K562 (cell line): ENCODE data around the gene FLVCR2. TPM values are rescaled to one million over a fixed set of nuclear protein-coding genes. Genes with fewer than 3 reads are reported as not detected.

Source experiments
- ATAC-seq: fragments of 200-7000 bp; cut with Tn5 transposase; 3 replicates; pipeline ENCODE4 v1.9.1; 2020; ENCODE audit warnings: moderate library complexity
- BruUV-seq: library from RNA; stranded (reverse); fragments of 400-500 nt; replicated peaks from 2 replicates; lab custom pipeline; 2021; lab: Mats Ljungman, UMichigan
- CTCF ChIA-PET: fragments of 300-600 bp; formaldehyde crosslinking; extraction: SDS; loops from one replicate; lab custom pipeline; 2021; ENCODE audit warnings: low intra/inter-chr PET ratio; lab: Yijun Ruan, JAX
- POLR2A ChIA-PET: fragments of 300-600, 350-650 bp; sonication (Branson Sonifier 250); formaldehyde crosslinking; extraction: SDS; loops from one replicate; lab custom pipeline; 2021; ENCODE audit warnings: antibody characterized with exemption, inconsistent platforms; lab: Yijun Ruan, JAX
- DNase-seq, 4 experiments: peaks; one replicate each; pipeline versions ENCODE4 v3.0.0 to v3.0.0-alpha.2; 2011 to 2018; ENCODE audit warnings: low spot score in 3 of 4, mixed read lengths in 3 of 4; ENCODE audit errors: extremely low read depth in 1 of 4
- FAIRE-seq: peaks from 2 replicates; lab custom pipeline; 2011; peaks lifted over from hg19 to GRCh38; lab: Jason Lieb, UNC
- H2AFZ ChIP-seq: 2 replicates; pipeline ENCODE4 v1.6.0; 2011; ENCODE audit warnings: low read depth, low read length, control low read depth, inconsistent platforms
- H3K27ac ChIP-seq: fragments of 200-600 bp; 3 replicates; pipeline ENCODE4 v1.8.0; 2011; ENCODE audit warnings: low read depth, mild to moderate bottlenecking, control low read depth, inconsistent platforms, low read length, moderate library complexity, mixed read lengths; ENCODE audit errors: extremely low read depth
- H3K27me3 ChIP-seq, 2 experiments: fragments of 300-600 bp in 1 of 2; 2 replicates in 1 of 2; 3 replicates in 1 of 2; pipeline versions ENCODE4 v1.6.0 to v1.8.0; 2011; ENCODE audit warnings: inconsistent platforms in 2 of 2, low read length in 2 of 2, mild to moderate bottlenecking in 1 of 2, mixed read lengths in 1 of 2, moderate library complexity in 1 of 2; ENCODE audit not compliant: control insufficient read depth in 2 of 2, insufficient read depth in 2 of 2
- H3K36me3 ChIP-seq: fragments of 300-600 bp; 3 replicates; pipeline ENCODE4 v1.8.0; 2011; ENCODE audit warnings: mild to moderate bottlenecking, low read length, inconsistent platforms; ENCODE audit not compliant: control insufficient read depth, insufficient read depth
- H3K4me1 ChIP-seq, 2 experiments: fragments of 200-600 bp in 1 of 2; replicated peaks in 1 of 2; 2 replicates in 1 of 2; 3 replicates in 1 of 2; pipeline versions ENCODE4 v1.5.1 to v1.8.0; 2011; ENCODE audit warnings: inconsistent platforms in 2 of 2, low read length in 2 of 2, mild to moderate bottlenecking in 1 of 2, mixed read lengths in 1 of 2, moderate library complexity in 1 of 2; ENCODE audit not compliant: control insufficient read depth in 2 of 2, insufficient read depth in 2 of 2
- H3K4me2 ChIP-seq: 2 replicates; pipeline ENCODE4 v1.6.1; 2011; ENCODE audit warnings: low read length, control low read depth, inconsistent platforms, mixed read lengths; ENCODE audit not compliant: insufficient read depth
- H3K4me3 ChIP-seq: fragments of 200-600 bp; sonication (generic), shearing (Covaris generic); 2 replicates; pipeline ENCODE4 v1.5.1; 2016; ENCODE audit warnings: control low read depth, inconsistent platforms
- H3K79me2 ChIP-seq: fragments of 200-600 bp; 3 replicates; pipeline ENCODE4 v1.8.0; 2011; ENCODE audit warnings: low read length, inconsistent platforms; ENCODE audit not compliant: control insufficient read depth, insufficient read depth
- H3K9ac ChIP-seq, 2 experiments: 2 replicates each; pipeline versions ENCODE4 v1.6.0 to v1.6.1; 2011; ENCODE audit warnings: low read depth in 2 of 2, low read length in 2 of 2, control low read depth in 1 of 2, inconsistent platforms in 1 of 2, mild to moderate bottlenecking in 1 of 2, mixed read lengths in 1 of 2; ENCODE audit not compliant: insufficient read depth in 1 of 2
- H3K9me1 ChIP-seq: one replicate; pipeline ENCODE4 v1.6.0; 2011; ENCODE audit warnings: inconsistent platforms, mild to moderate bottlenecking, low read length, moderate library complexity; ENCODE audit not compliant: control insufficient read depth, insufficient read depth
- H3K9me3 ChIP-seq: replicated peaks from 2 replicates; pipeline ENCODE4 v1.5.1; 2011; ENCODE audit warnings: low read depth, low read length, inconsistent platforms; ENCODE audit not compliant: control insufficient read depth, insufficient read depth
- H4K20me1 ChIP-seq: replicated peaks from 2 replicates; pipeline ENCODE4 v1.6.1; 2011; ENCODE audit warnings: low read length, inconsistent platforms, mixed read lengths; ENCODE audit not compliant: control insufficient read depth, insufficient read depth
- DNMT1 ChIP-seq: fragments of 450-650 bp; IDR thresholded peaks from 2 replicates; pipeline ENCODE4 v1.6.1; 2016; ENCODE audit warnings: antibody characterized with exemption, mild to moderate bottlenecking
- HDAC8 ChIP-seq: fragments of 450-650 bp; IDR thresholded peaks from 2 replicates; pipeline ENCODE4 v1.6.1; 2016; ENCODE audit warnings: mild to moderate bottlenecking, missing genetic modification characterization, moderate library complexity, missing compliant biosample characterization
- L3MBTL2 ChIP-seq: fragments of 450-650 bp; IDR thresholded peaks from 2 replicates; pipeline ENCODE4 v1.6.1; 2016; ENCODE audit warnings: mild to moderate bottlenecking, moderate library complexity
- LCOR ChIP-seq: sonication (generic); formaldehyde crosslinking; IDR thresholded peaks from 2 replicates; pipeline ENCODE4 v1.8.0; 2022; ENCODE audit warnings: mild to moderate bottlenecking, missing genetic modification reagents
- NCOA1 ChIP-seq: fragments of 450-650 bp; IDR thresholded peaks from 2 replicates; pipeline ENCODE4 v1.6.1; 2016; ENCODE audit warnings: low read depth
- NRF1 ChIP-seq, 2 experiments: fragments of 450-650 bp; IDR thresholded peaks in 1 of 2; conservative IDR thresholded peaks in 1 of 2; 2 replicates each; pipeline ENCODE4 v1.6.1; 2014; ENCODE audit warnings: mild to moderate bottlenecking in 2 of 2
- U2AF2 ChIP-seq: fragments of 200-400 bp; formaldehyde crosslinking; optimal IDR thresholded peaks from 2 replicates; pipeline ENCODE3; 2017; ENCODE audit warnings: low read depth, mild to moderate bottlenecking, low read length
- ZFP30 ChIP-seq: fragments of 250-450 bp; sonication (Bioruptor Pico); IDR thresholded peaks from 2 replicates; pipeline ENCODE4 v1.8.0; 2022; ENCODE audit warnings: moderate library complexity, mild to moderate bottlenecking, inconsistent platforms, borderline replicate concordance
- ZNF408 ChIP-seq: fragments of 250-450 bp; sonication (Bioruptor Pico); IDR thresholded peaks from 2 replicates; pipeline ENCODE4 v1.4.0; 2020; ENCODE audit warnings: low read depth, mild to moderate bottlenecking, moderate library complexity
- WGBS: fragments of 100-300 bp; shearing (Covaris generic); methylation state at CpG from one replicate; pipeline ENCODE4 v1.1.6; 2016; ENCODE audit warnings: low coverage, mixed read lengths; ENCODE audit not compliant: insufficient coverage; ENCODE audit errors: missing lambda C conversion rate; 5-methylcytosine and 5-hydroxymethylcytosine counted together
- in situ Hi-C: fragments of 300-500 bp; cut with MboI; formaldehyde crosslinking; loops from 4 replicates; pipeline ENCODE4 v1.15.0; 2018; ENCODE audit warnings: inconsistent platforms, mixed read lengths
- intact Hi-C: fragments of 100-400 bp; cut with micrococcal nuclease; formaldehyde crosslinking; loops from 2 replicates; pipeline ENCODE4 v1.14.2; 2022
- polyA plus RNA-seq, 8 experiments: library from polyadenylated mRNA; depleted of rRNA in 4 of 8; stranded (reverse) in 5 of 8; unstranded in 3 of 8; fragments of >200 nt; fragmentation: Nextera tagmentation in 2 of 8; fragmentation: Illumina TruSeq in 1 of 8; extraction: Ambion mirVana in 2 of 8; extraction: Trizol in 1 of 8; gene quantifications; 2 replicates each; pipeline versions ENCODE4 v1.2.1 to v1.2.3, GENCODE V29; 2011 to 2014; ENCODE audit warnings: inconsistent platforms in 1 of 8, missing spikeins in 1 of 8
- total RNA-seq, 7 experiments: library from RNA; depleted of rRNA in 6 of 7; stranded (reverse); fragments of >200 nt in 6 of 7; fragmentation: Illumina TruSeq in 2 of 7; extraction: Trizol in 2 of 7; gene quantifications; 2 replicates each; pipeline versions ENCODE4 v1.2.1 to v1.2.3, GENCODE V29; 2011 to 2021; ENCODE audit warnings: low replicate concordance in 1 of 7
- TF ChIP-seq, protein P1 (sequence below): sonication (generic); formaldehyde crosslinking; IDR thresholded peaks from 2 replicates; pipeline ENCODE4 v1.9.0; 2022; ENCODE audit warnings: mild to moderate bottlenecking, missing genetic modification reagents
- TF ChIP-seq, protein P2 (sequence below): fragments of 250-450 bp; sonication (Bioruptor Pico); IDR thresholded peaks from 2 replicates; pipeline ENCODE4 v1.8.0; 2022; ENCODE audit warnings: moderate library complexity, mild to moderate bottlenecking, inconsistent platforms
- TF ChIP-seq, protein P3 (sequence below): sonication (generic); formaldehyde crosslinking; IDR thresholded peaks from 2 replicates; pipeline ENCODE4 v1.8.1; 2023; ENCODE audit warnings: mild to moderate bottlenecking, missing genetic modification reagents
- TF ChIP-seq, protein P4 (sequence below): sonication (generic); formaldehyde crosslinking; IDR thresholded peaks from 2 replicates; pipeline ENCODE4 v1.8.1; 2023; ENCODE audit warnings: mild to moderate bottlenecking, missing genetic modification reagents
- TF ChIP-seq, protein P5 (sequence below): fragments of 250-450 bp; sonication (Bioruptor Pico); IDR thresholded peaks from 2 replicates; pipeline ENCODE4 v1.6.1; 2021; ENCODE audit warnings: mild to moderate bottlenecking

The FLVCR2 gene
- total and polyA plus RNA-seq, 9 of the 15 experiments (the other 6 are each of a cell fraction or from before 2014, with no cell fraction given) = 1.5 TPM; not detected in 8

DNA sequence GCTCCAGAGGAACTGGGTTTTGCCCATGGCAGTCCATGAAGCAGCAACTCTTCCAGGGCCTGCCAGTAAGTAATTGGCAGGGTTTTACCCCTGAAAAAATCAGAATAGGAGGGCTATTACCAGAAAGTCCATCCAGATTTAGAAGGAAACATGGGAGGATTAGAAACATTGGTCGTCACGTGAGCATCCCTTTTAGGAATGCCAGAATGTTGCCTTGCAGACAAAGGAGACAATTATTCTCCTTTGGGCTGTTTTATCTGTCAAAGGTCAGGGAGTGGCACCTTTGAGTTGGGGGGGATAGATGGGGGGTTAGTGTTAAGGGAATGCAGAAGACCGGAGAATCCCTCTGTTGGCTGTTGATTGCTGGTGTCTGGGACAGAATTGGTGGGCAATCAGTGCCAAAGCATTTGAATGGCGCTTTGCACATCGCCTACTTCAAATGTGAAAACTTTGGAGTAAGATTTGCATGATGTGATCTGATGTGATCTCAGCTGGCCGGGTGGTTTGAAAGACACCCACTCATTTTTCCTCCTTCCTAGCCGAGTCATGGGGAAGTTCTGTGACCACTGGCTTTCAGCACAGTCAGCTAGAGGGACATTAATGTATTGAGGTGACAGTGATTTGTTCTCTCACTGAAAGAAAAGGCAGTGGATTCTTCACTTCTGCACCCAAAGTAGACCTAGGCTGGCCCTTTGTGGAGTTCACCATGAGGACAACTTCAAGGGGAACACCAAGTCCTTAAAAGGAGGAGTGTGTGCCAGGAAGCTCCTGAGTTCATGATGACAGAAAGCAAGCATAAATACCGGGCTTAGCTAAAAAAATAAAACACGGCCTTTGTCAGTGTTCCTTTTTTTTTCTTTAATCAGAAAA lies 31.4 kb downstream of the FLVCR2 start:
- H3K9me1 ChIP-seq = no peaks in the 10 kb centered on the region
- no peak for ATAC-seq
- no peaks in the 10 kb centered on the region; a peak in 2 of 5 replicates for H3K4me1 ChIP-seq
- H3K4me2 ChIP-seq = no peak overlapping the region
- H3K9ac ChIP-seq = no peak overlapping the region
- peaks cover 8 to 39% of the 10 kb centered on the region in 2 experiments; a peak in 4 of 5 replicates for H3K27me3 ChIP-seq
- no peaks in the 10 kb centered on the region for H3K79me2 ChIP-seq
- no peak for DNase-seq
- H3K27ac ChIP-seq = no peak overlapping the region
- H2AFZ ChIP-seq = no peak overlapping the region
- no peaks in the 10 kb centered on the region for H3K9me3 ChIP-seq
- H3K4me3 ChIP-seq = no peak overlapping the region
- WGBS = 2% methylated on average over 9 of the region's 9 CpGs
- CTCF ChIA-PET = no interaction called here
- POLR2A ChIA-PET = interaction anchor here (0.6 to 0.7 kb wide), 2 partner anchors 141 to 978 kb away, joined by 3 to 4 read pairs; no protein-coding TSS in a partner anchor
- in situ Hi-C loops = no loop called here
- no peak for TF ChIP-seq U2AF2
- TF ChIP-seq NRF1 (conservative IDR thresholded peaks at IDR 0.05 in 1 of 2, IDR thresholded peaks at IDR 0.05 in 1 of 2) = no peak
- TF ChIP-seq LCOR = no peak
- TF ChIP-seq DNMT1 = no peak
- no peak for TF ChIP-seq L3MBTL2
- TF ChIP-seq, protein P1, sequence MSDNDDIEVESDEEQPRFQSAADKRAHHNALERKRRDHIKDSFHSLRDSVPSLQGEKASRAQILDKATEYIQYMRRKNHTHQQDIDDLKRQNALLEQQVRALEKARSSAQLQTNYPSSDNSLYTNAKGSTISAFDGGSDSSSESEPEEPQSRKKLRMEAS (CRISPR knock-in tag) = no peak
- TF ChIP-seq, protein P2, sequence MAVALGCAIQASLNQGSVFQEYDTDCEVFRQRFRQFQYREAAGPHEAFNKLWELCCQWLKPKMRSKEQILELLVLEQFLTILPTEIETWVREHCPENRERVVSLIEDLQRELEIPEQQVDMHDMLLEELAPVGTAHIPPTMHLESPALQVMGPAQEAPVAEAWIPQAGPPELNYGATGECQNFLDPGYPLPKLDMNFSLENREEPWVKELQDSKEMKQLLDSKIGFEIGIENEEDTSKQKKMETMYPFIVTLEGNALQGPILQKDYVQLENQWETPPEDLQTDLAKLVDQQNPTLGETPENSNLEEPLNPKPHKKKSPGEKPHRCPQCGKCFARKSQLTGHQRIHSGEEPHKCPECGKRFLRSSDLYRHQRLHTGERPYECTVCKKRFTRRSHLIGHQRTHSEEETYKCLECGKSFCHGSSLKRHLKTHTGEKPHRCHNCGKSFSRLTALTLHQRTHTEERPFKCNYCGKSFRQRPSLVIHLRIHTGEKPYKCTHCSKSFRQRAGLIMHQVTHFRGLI = no peak
- TF ChIP-seq NCOA1 = no peak
- TF ChIP-seq, protein P3, sequence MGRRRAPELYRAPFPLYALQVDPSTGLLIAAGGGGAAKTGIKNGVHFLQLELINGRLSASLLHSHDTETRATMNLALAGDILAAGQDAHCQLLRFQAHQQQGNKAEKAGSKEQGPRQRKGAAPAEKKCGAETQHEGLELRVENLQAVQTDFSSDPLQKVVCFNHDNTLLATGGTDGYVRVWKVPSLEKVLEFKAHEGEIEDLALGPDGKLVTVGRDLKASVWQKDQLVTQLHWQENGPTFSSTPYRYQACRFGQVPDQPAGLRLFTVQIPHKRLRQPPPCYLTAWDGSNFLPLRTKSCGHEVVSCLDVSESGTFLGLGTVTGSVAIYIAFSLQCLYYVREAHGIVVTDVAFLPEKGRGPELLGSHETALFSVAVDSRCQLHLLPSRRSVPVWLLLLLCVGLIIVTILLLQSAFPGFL (CRISPR knock-in tag) = no peak
- no peak for TF ChIP-seq HDAC8 (tag)
- TF ChIP-seq ZFP30 (CRISPR knock-in tag) = no peak
- TF ChIP-seq, protein P4, sequence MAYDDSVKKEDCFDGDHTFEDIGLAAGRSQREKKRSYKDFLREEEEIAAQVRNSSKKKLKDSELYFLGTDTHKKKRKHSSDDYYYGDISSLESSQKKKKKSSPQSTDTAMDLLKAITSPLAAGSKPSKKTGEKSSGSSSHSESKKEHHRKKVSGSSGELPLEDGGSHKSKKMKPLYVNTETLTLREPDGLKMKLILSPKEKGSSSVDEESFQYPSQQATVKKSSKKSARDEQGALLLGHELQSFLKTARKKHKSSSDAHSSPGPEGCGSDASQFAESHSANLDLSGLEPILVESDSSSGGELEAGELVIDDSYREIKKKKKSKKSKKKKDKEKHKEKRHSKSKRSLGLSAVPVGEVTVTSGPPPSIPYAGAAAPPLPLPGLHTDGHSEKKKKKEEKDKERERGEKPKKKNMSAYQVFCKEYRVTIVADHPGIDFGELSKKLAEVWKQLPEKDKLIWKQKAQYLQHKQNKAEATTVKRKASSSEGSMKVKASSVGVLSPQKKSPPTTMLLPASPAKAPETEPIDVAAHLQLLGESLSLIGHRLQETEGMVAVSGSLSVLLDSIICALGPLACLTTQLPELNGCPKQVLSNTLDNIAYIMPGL (CRISPR knock-in tag) = no peak
- TF ChIP-seq ZNF408 (CRISPR knock-in tag) = no peak
- TF ChIP-seq, protein P5, sequence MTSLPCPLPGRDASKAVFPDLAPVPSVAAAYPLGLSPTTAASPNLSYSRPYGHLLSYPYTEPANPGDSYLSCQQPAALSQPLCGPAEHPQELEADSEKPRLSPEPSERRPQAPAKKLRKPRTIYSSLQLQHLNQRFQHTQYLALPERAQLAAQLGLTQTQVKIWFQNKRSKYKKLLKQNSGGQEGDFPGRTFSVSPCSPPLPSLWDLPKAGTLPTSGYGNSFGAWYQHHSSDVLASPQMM (CRISPR knock-in tag) = no peak
- BruUV-seq = no TSS peak
- intact Hi-C loops = no loop called here
- no peak for FAIRE-seq
- no peaks in the 10 kb centered on the region for H4K20me1 ChIP-seq
- H3K36me3 ChIP-seq = no peaks in the 10 kb centered on the region
